ENCODE measurements around the gene FILIP1.

- TF ChIP-seq CTCF (IDR thresholded peaks at IDR 0.05): no peak
- TF ChIP-seq POLR2A (IDR thresholded peaks at IDR 0.05): no peak
Observed at GRCh38 chr6:75353644-75354043, 140.0 kb downstream of the FILIP1 start.
